Activated naive CD8-positive, alpha-beta T cell treated with anti-CD3 and anti-CD28 coated beads, Interleukin-2, amount 10 ng/mL, durations not matched to agents 7 days and 5 days (primary cell): ENCODE results near the gene DDRGK1. TPM values are rescaled to one million over a fixed set of nuclear protein-coding genes. Genes with fewer than 3 reads are reported as not detected.
A peak's percentile ranks its signal among the peaks of the same experiment; 100 is the strongest.

Source experiments
- ATAC-seq: fragments of 150-1000 bp; cut with Tn5 transposase; one replicate; pipeline ENCODE4 v1.10.0; 2021; ENCODE audit warnings: low read depth, moderate library complexity
- POLR2A ChIA-PET: fragments of 350-600 bp; sonication (Branson Sonifier 250); formaldehyde crosslinking; loops from one replicate; lab custom pipeline; 2021; ENCODE audit warnings: antibody characterized with exemption; lab: Charles Lee
- DNase-seq: peaks from one replicate; pipeline ENCODE4 v3.0.0; 2021
- H3K27ac Mint-ChIP-seq: one replicate; pipeline ENCODE4 v1.8.0; 2022; ENCODE audit warnings: mild to moderate bottlenecking, mixed read lengths
- H3K27me3 Mint-ChIP-seq: one replicate; pipeline ENCODE4 v1.8.0; 2022; ENCODE audit warnings: mild to moderate bottlenecking, moderate library complexity, mixed read lengths
- H3K36me3 Mint-ChIP-seq: one replicate; pipeline ENCODE4 v1.8.0; 2021; ENCODE audit warnings: mild to moderate bottlenecking, mixed read lengths
- H3K4me1 Mint-ChIP-seq: one replicate; pipeline ENCODE4 v1.8.0; 2021; ENCODE audit warnings: mixed read lengths
- H3K4me3 Mint-ChIP-seq: one replicate; pipeline ENCODE4 v1.8.0; 2022; ENCODE audit warnings: mild to moderate bottlenecking, moderate library complexity, mixed read lengths
- H3K9me3 Mint-ChIP-seq: one replicate; pipeline ENCODE4 v1.8.0; 2021; ENCODE audit warnings: mixed read lengths
- total RNA-seq, 2 experiments: library from RNA; stranded (reverse); gene quantifications; one replicate each; pipeline ENCODE4 v1.2.3, GENCODE V29; 2021

DDRGK1 gene
- total RNA-seq: 10 to 100 TPM; 58.1 to 59.2 TPM

GRCh38 chr20:3204124-3204794, at the start of gene DDRGK1:
DDRGK1 (minus strand) TSS chr20:3204682; CDS start chr20:3204627, 55 bp downstream.
- ATAC-seq: peak; percentile 90
- no peaks in the 10 kb centered on the region for H3K27me3 Mint-ChIP-seq
- peak within 1 kb of the TSS; percentile 94 for H3K27ac Mint-ChIP-seq
- peak; percentile 95 for DNase-seq
- peaks cover 8% of the 10 kb centered on the region for H3K4me1 Mint-ChIP-seq
- H3K9me3 Mint-ChIP-seq: no peaks in the 10 kb centered on the region
- peak within 1 kb of the TSS; percentile 95 for H3K4me3 Mint-ChIP-seq
- peaks cover 16% of the 10 kb centered on the region for H3K36me3 Mint-ChIP-seq
- POLR2A ChIA-PET: interaction anchor here (0.5 to 1.5 kb wide), 8 partner anchors 14 to 1660 kb away, joined by 3 to 8 read pairs (median 3); partner anchors contain the start of genes FASTKD5, SLC4A11 and UBOX5

- no peak for DNase-seq
- ATAC-seq: no peak
- H3K27me3 Mint-ChIP-seq: peaks cover 27% of the 10 kb centered on the region
- no peak overlapping the region for H3K27ac Mint-ChIP-seq
- POLR2A ChIA-PET: no interaction called here
- H3K36me3 Mint-ChIP-seq: no peaks in the 10 kb centered on the region
- H3K9me3 Mint-ChIP-seq: no peaks in the 10 kb centered on the region
- H3K4me1 Mint-ChIP-seq: peaks cover 2% of the 10 kb centered on the region
- no peak overlapping the region for H3K4me3 Mint-ChIP-seq
These were observed 47.3 kb upstream of the DDRGK1 start for GRCh38 chr20:3251806-3252205.

GRCh38 chr20:3250091-3250504, 45.6 kb upstream of the DDRGK1 start:
- no peak for DNase-seq

DNA sequence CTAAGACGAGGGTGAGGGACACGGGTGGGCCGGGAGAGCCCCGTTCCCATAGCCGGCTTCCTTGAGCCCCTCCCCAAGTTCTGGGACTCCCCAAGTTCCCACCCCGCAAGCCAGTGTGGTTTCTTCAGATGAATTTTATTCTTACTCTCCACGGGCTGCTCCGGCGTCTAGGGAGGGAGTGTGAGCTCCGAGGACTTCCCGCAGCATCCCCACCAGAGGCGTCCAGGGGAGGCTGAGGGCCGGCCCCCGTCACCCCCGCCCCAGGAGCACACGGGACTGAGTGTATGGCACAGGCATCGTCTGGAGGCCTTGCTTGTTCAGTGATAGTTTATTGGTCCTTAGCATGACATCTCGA, 44.5 kb upstream of the DDRGK1 start:
- H3K9me3 Mint-ChIP-seq: no peaks in the 10 kb centered on the region
- H3K36me3 Mint-ChIP-seq: no peaks in the 10 kb centered on the region
- H3K4me3 Mint-ChIP-seq: peak overlapping the region; percentile 54
- H3K4me1 Mint-ChIP-seq: peaks cover 3% of the 10 kb centered on the region
- H3K27ac Mint-ChIP-seq: no peak overlapping the region
- ATAC-seq (peak; percentile 26), DNase-seq (no peak)
- H3K27me3 Mint-ChIP-seq: peaks cover 41% of the 10 kb centered on the region
- POLR2A ChIA-PET: interaction anchor here (1.2 to 1.7 kb wide), 2 partner anchors 10 to 92 kb away, joined by 3 to 9 read pairs; partner anchors contain the start of gene SLC4A11

More at GRCh38 chr20:3250091-3250504, 45.6 kb upstream of the DDRGK1 start:
- no peak for ATAC-seq
- Mint-ChIP-seq H3K4me3 (no peak overlapping the region), H3K36me3 (no peaks in the 10 kb centered on the region), H3K9me3 (no peaks in the 10 kb centered on the region), H3K27ac (no peak overlapping the region), H3K27me3 (peaks cover 35% of the 10 kb centered on the region), H3K4me1 (peaks cover 2% of the 10 kb centered on the region)
- POLR2A ChIA-PET: no interaction called here

GRCh38 chr20:3248167-3248992, 43.9 kb upstream of the DDRGK1 start:
- Mint-ChIP-seq H3K27ac (no peak overlapping the region), H3K9me3 (no peaks in the 10 kb centered on the region), H3K4me1 (peaks cover 3% of the 10 kb centered on the region), H3K36me3 (no peaks in the 10 kb centered on the region), H3K4me3 (peak overlapping the region; percentile 54), H3K27me3 (peaks cover 41% of the 10 kb centered on the region)
- DNase-seq: peak; percentile 48
- POLR2A ChIA-PET: interaction anchor here (1.2 to 1.7 kb wide), 2 partner anchors 9 to 91 kb away, joined by 3 to 9 read pairs; partner anchors contain the start of gene SLC4A11
- ATAC-seq: peak; percentile 65

GRCh38 chr20:3247638-3248037, 43.2 kb upstream of the DDRGK1 start:
- Mint-ChIP-seq H3K4me3 (no peak overlapping the region), H3K4me1 (peaks cover 3% of the 10 kb centered on the region), H3K9me3 (no peaks in the 10 kb centered on the region), H3K27me3 (peaks cover 44% of the 10 kb centered on the region), H3K36me3 (no peaks in the 10 kb centered on the region), H3K27ac (no peak overlapping the region)
- ATAC-seq (no peak), DNase-seq (no peak)
- POLR2A ChIA-PET: interaction anchor here (1.7 kb wide), 1 partner anchor 9 kb away, joined by 9 read pairs; the partner anchor contains the start of gene SLC4A11

DNA sequence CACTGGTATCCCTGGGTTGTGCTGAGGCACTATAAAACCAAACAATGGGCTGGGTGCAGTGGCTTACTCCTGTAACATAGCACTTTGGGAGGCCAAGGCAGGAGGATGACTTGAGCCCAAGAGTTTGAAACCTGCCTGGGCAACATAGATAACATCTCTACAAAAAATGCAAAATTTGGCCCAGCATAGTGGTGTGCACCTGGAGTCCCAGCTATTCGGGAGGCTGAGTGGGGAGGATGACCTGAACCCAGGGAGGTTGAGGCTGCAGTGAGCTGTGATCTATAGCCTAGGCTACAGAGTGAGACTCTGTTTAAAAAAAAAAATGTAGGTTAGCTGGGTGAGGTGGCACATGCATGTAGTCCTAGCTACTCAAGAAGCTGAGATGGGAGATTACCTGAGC, 42.2 kb upstream of the DDRGK1 start:
- Mint-ChIP-seq H3K4me3 (no peak overlapping the region), H3K9me3 (no peaks in the 10 kb centered on the region), H3K27me3 (peaks cover 49% of the 10 kb centered on the region), H3K36me3 (no peaks in the 10 kb centered on the region), H3K4me1 (peaks cover 3% of the 10 kb centered on the region), H3K27ac (no peak overlapping the region)
- ATAC-seq (no peak), DNase-seq (no peak)
- POLR2A ChIA-PET: interaction anchor here (0.7 kb wide), 2 partner anchors 25 to 58 kb away, joined by 5 read pairs; no protein-coding TSS in a partner anchor

- no peaks in the 10 kb centered on the region for H3K9me3 Mint-ChIP-seq
- POLR2A ChIA-PET: interaction anchor here (0.6 to 0.8 kb wide), 3 partner anchors 59 to 420 kb away, joined by 3 to 5 read pairs (median 3); no protein-coding TSS in a partner anchor
- H3K4me1 Mint-ChIP-seq: peaks cover 3% of the 10 kb centered on the region
- no peak overlapping the region for H3K4me3 Mint-ChIP-seq
- ATAC-seq (no peak), DNase-seq (no peak)
- peaks cover 2% of the 10 kb centered on the region for H3K36me3 Mint-ChIP-seq
- H3K27ac Mint-ChIP-seq: no peak overlapping the region
- peaks cover 57% of the 10 kb centered on the region for H3K27me3 Mint-ChIP-seq
These were observed 41.2 kb upstream of the DDRGK1 start for GRCh38 chr20:3245711-3246110.

- peaks cover 57% of the 10 kb centered on the region for H3K27me3 Mint-ChIP-seq
- peaks cover 5% of the 10 kb centered on the region for H3K4me1 Mint-ChIP-seq
- no peak overlapping the region for H3K4me3 Mint-ChIP-seq
- POLR2A ChIA-PET: interaction anchor here (0.7 to 0.8 kb wide), 2 partner anchors 59 to 421 kb away, joined by 3 to 5 read pairs; no protein-coding TSS in a partner anchor
- peaks cover 2% of the 10 kb centered on the region for H3K36me3 Mint-ChIP-seq
- no peak for ATAC-seq
- no peaks in the 10 kb centered on the region for H3K9me3 Mint-ChIP-seq
- no peak for DNase-seq
- H3K27ac Mint-ChIP-seq: no peak overlapping the region
These were observed 40.7 kb upstream of the DDRGK1 start for GRCh38 chr20:3245156-3245555.

GRCh38 chr20:3244613-3245012, 40.1 kb upstream of the DDRGK1 start:
- peaks cover 10% of the 10 kb centered on the region for H3K4me1 Mint-ChIP-seq
- H3K27ac Mint-ChIP-seq: no peak overlapping the region
- peaks cover 58% of the 10 kb centered on the region for H3K27me3 Mint-ChIP-seq
- H3K9me3 Mint-ChIP-seq: no peaks in the 10 kb centered on the region
- DNase-seq (no peak), ATAC-seq (no peak)
- no peak overlapping the region for H3K4me3 Mint-ChIP-seq
- H3K36me3 Mint-ChIP-seq: peaks cover 2% of the 10 kb centered on the region
- POLR2A ChIA-PET: no interaction called here

DNA sequence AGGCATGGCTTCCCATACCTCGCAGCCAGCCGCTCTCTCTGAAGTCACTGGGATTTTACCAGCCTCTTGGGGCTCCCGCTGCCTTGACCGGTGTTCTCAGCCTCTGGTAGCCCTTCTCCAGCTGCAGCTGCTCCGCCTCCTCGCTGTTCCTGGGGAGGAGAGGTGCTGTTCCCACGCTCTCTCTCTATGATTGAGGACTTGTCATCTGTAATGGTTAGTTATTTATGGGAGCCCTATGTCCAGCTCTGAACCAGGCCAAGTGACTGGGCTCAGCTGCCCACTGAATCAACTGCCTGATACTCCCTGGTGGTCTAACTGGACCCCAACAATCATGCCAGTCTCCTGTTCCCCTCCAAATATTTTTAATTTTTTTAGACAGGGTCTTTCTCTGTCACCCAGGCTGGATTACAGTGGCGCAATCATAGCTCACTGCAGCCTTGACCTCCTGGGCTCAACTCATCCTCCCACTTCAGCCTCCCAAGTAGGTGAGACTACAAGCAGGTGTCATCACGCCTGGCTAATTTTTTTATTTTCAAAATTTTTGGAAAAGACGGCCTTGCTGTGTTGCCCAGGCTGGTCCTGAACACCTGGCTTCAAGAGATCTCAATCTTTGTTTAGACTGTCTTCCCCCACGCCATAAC, 39.4 kb upstream of the DDRGK1 start:
- POLR2A ChIA-PET: no interaction called here
- no peaks in the 10 kb centered on the region for H3K9me3 Mint-ChIP-seq
- H3K27me3 Mint-ChIP-seq: peaks cover 60% of the 10 kb centered on the region
- DNase-seq (no peak), ATAC-seq (no peak)
- H3K4me3 Mint-ChIP-seq: no peak overlapping the region
- H3K4me1 Mint-ChIP-seq: peaks cover 12% of the 10 kb centered on the region
- peaks cover 2% of the 10 kb centered on the region for H3K36me3 Mint-ChIP-seq
- no peak overlapping the region for H3K27ac Mint-ChIP-seq

DNA sequence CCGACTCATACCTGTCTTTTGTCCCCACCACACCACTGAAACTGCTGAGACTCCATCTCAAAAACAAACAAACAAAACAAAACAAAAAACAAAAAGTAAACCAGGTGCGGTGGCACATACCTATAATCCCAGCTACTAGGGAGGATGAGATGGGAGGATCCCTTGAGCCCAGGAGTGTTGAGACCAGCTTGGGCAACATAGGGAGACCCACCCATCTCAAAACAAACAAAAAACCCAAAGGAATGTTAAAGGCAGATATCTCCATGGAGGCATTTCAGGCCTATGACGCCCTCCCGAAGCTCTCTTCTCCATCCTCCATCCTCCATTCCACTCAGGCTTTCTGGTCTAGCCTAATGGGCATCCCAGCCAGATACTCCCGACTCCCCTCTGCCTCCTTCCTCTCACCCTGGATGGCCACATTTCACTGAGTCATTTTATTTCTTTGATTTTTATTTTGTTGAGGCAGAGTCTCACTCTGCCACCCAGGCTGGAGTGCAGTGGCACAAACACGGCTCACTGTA, 37.8 kb upstream of the DDRGK1 start:
- Mint-ChIP-seq H3K27me3 (peaks cover 56% of the 10 kb centered on the region), H3K9me3 (no peaks in the 10 kb centered on the region), H3K4me1 (peaks cover 10% of the 10 kb centered on the region), H3K36me3 (peaks cover 2% of the 10 kb centered on the region), H3K4me3 (no peak overlapping the region), H3K27ac (no peak overlapping the region)
- no peak for ATAC-seq
- DNase-seq: no peak
- POLR2A ChIA-PET: no interaction called here
